H1 (cell line): ENCODE measurements around the gene CCNB3. TPM values are rescaled to one million over a fixed set of nuclear protein-coding genes. Genes with fewer than 3 reads are reported as not detected.

Source experiments
- CTCF ChIA-PET: fragments of 300-600 bp; sonication (Branson Sonifier 250); formaldehyde crosslinking; loops from one replicate; lab custom pipeline; 2021; ENCODE audit not compliant: partially characterized antibody; lab: Charles Lee
- POLR2A ChIA-PET: fragments of 300-600 bp; sonication (Branson Sonifier 250); formaldehyde crosslinking; loops from one replicate; lab custom pipeline; 2021; ENCODE audit warnings: inconsistent platforms; ENCODE audit not compliant: partially characterized antibody; lab: Charles Lee
- DNase-seq, 2 experiments: peaks; one replicate each; pipeline versions ENCODE4 v3.0.0 to v3.0.0-alpha.2; 2010 to 2022; ENCODE audit warnings: low spot score in 2 of 2, low read depth in 1 of 2, mixed read lengths in 1 of 2
- FAIRE-seq: peaks from 2 replicates; lab custom pipeline; 2011; peaks lifted over from hg19 to GRCh38; lab: Jason Lieb, UNC
- H2AFZ ChIP-seq: 2 replicates; pipeline ENCODE4 v1.8.1; 2012; ENCODE audit warnings: low read length, inconsistent platforms
- H2AK5ac ChIP-seq: 2 replicates; pipeline ENCODE4 v1.6.1; 2013; ENCODE audit warnings: low read depth, low read length
- H2BK120ac ChIP-seq: replicated peaks from 2 replicates; pipeline ENCODE3; 2013; ENCODE audit warnings: low read depth, low read length, inconsistent platforms
- H2BK12ac ChIP-seq: 2 replicates; pipeline ENCODE4 v1.6.1; 2013; ENCODE audit warnings: low read depth, low read length
- H2BK15ac ChIP-seq: 2 replicates; pipeline ENCODE4 v1.6.1; 2013; ENCODE audit warnings: low read length
- H2BK20ac ChIP-seq: 2 replicates; pipeline ENCODE4 v1.6.1; 2013; ENCODE audit warnings: low read length
- H2BK5ac ChIP-seq: 2 replicates; pipeline ENCODE4 v1.6.1; 2013; ENCODE audit warnings: low read depth, low read length
- H3K14ac ChIP-seq: 2 replicates; pipeline ENCODE4 v1.6.1; 2013; ENCODE audit warnings: inconsistent platforms; ENCODE audit not compliant: insufficient read length
- H3K18ac ChIP-seq: 2 replicates; pipeline ENCODE4 v1.6.1; 2013; ENCODE audit warnings: low read length; ENCODE audit errors: extremely low read depth
- H3K23ac ChIP-seq: 2 replicates; pipeline ENCODE4 v1.6.1; 2013; ENCODE audit warnings: inconsistent platforms; ENCODE audit not compliant: insufficient read length
- H3K23me2 ChIP-seq: 2 replicates; pipeline ENCODE4 v1.6.1; 2013; ENCODE audit warnings: low read depth, low read length
- H3K27ac ChIP-seq: 2 replicates; pipeline ENCODE4 v1.6.1; 2011; ENCODE audit warnings: low read depth, low read length, inconsistent platforms
- H3K27me3 ChIP-seq, 4 experiments: replicated peaks in 1 of 4; 1 replicate in 1 of 4; 2 replicates in 3 of 4; pipeline versions ENCODE4 v1.6.1 to v1.8.1; 2011 to 2013; ENCODE audit warnings: low read length in 3 of 4, mild to moderate bottlenecking in 3 of 4, inconsistent platforms in 2 of 4, mixed read lengths in 2 of 4, moderate library complexity in 1 of 4; ENCODE audit not compliant: control insufficient read depth in 3 of 4, insufficient read depth in 3 of 4; ENCODE audit errors: extremely low read depth in 1 of 4
- H3K36me3 ChIP-seq, 4 experiments: 2 replicates each; pipeline versions ENCODE4 v1.6.1 to v1.8.1; 2011 to 2013; ENCODE audit warnings: mild to moderate bottlenecking in 4 of 4, low read length in 3 of 4, moderate library complexity in 2 of 4, control low read depth in 1 of 4, inconsistent platforms in 1 of 4; ENCODE audit not compliant: insufficient read depth in 4 of 4, control insufficient read depth in 2 of 4
- H3K4ac ChIP-seq: replicated peaks from 2 replicates; pipeline ENCODE3; 2013; ENCODE audit warnings: low read length, low read depth, mixed read lengths, inconsistent platforms; ENCODE audit not compliant: insufficient read length
- H3K4me1 ChIP-seq, 4 experiments: replicated peaks in 1 of 4; 1 replicate in 1 of 4; 2 replicates in 3 of 4; pipeline versions ENCODE4 v1.6.1 to v1.8.1; 2011 to 2013; ENCODE audit warnings: low read length in 3 of 4, inconsistent platforms in 2 of 4, mixed read lengths in 1 of 4; ENCODE audit not compliant: insufficient read depth in 4 of 4, control insufficient read depth in 3 of 4
- H3K4me2 ChIP-seq, 2 experiments: 2 replicates each; pipeline versions ENCODE4 v1.6.1 to v1.8.1; 2011 to 2013; ENCODE audit warnings: low read depth in 2 of 2, low read length in 2 of 2, control low read depth in 1 of 2, inconsistent platforms in 1 of 2, mild to moderate bottlenecking in 1 of 2; ENCODE audit not compliant: insufficient read depth in 1 of 2
- H3K4me3 ChIP-seq, 4 experiments: fragments of 200-600, 300-600 bp in 1 of 4; sonication (generic), shearing (Covaris generic), sonication (Bioruptor Twin) in 1 of 4; 2 replicates each; pipeline versions ENCODE4 v1.5.1 to v1.8.1; 2011 to 2016; ENCODE audit warnings: low read length in 4 of 4, low read depth in 3 of 4, control low read depth in 2 of 4, inconsistent platforms in 2 of 4, mild to moderate bottlenecking in 2 of 4, mixed read lengths in 1 of 4, moderate library complexity in 1 of 4; ENCODE audit not compliant: insufficient read depth in 2 of 4; ENCODE audit errors: extremely low read depth in 1 of 4
- H3K56ac ChIP-seq: replicated peaks from 2 replicates; pipeline ENCODE3; 2013; ENCODE audit warnings: low read depth, mild to moderate bottlenecking, mixed read lengths, low read length, inconsistent platforms; ENCODE audit not compliant: insufficient read length
- H3K79me1 ChIP-seq: 2 replicates; pipeline ENCODE4 v1.6.1; 2013; ENCODE audit warnings: low read depth, low read length, control low read depth
- H3K79me2 ChIP-seq, 2 experiments: 2 replicates each; pipeline versions ENCODE4 v1.6.1 to v1.8.1; 2012 to 2013; ENCODE audit warnings: low read length in 2 of 2, mild to moderate bottlenecking in 2 of 2, inconsistent platforms in 1 of 2; ENCODE audit not compliant: insufficient read depth in 2 of 2, control insufficient read depth in 1 of 2
- H3K9ac ChIP-seq, 4 experiments: replicated peaks in 1 of 4; 1 replicate in 1 of 4; 2 replicates in 3 of 4; pipeline versions ENCODE4 v1.6.1 to v1.8.1; 2011 to 2013; ENCODE audit warnings: low read depth in 3 of 4, low read length in 3 of 4, control low read depth in 2 of 4, mild to moderate bottlenecking in 2 of 4, moderate library complexity in 2 of 4, inconsistent platforms in 1 of 4; ENCODE audit errors: extremely low read depth in 1 of 4
- H3K9me3 ChIP-seq, 2 experiments: 2 replicates each; pipeline versions ENCODE4 v1.6.1 to v1.8.1; 2012 to 2013; ENCODE audit warnings: mild to moderate bottlenecking in 2 of 2, moderate library complexity in 2 of 2, control low read depth in 1 of 2, inconsistent platforms in 1 of 2, low read depth in 1 of 2, low read length in 1 of 2, mixed read lengths in 1 of 2; ENCODE audit not compliant: insufficient read depth in 2 of 2
- H4K20me1 ChIP-seq, 2 experiments: replicated peaks in 1 of 2; 2 replicates each; pipeline versions ENCODE3 to v1.8.1; 2011 to 2013; ENCODE audit warnings: inconsistent platforms in 2 of 2, low read length in 2 of 2, mild to moderate bottlenecking in 1 of 2; ENCODE audit not compliant: insufficient read depth in 2 of 2, control insufficient read depth in 1 of 2
- H4K5ac ChIP-seq: 2 replicates; pipeline ENCODE4 v1.6.1; 2013; ENCODE audit warnings: low read length, low read depth, mixed read lengths, inconsistent platforms; ENCODE audit not compliant: insufficient read length
- H4K8ac ChIP-seq: 2 replicates; pipeline ENCODE4 v1.8.0; 2013; ENCODE audit warnings: mild to moderate bottlenecking, moderate library complexity, low read length, inconsistent platforms; ENCODE audit not compliant: insufficient read depth; ENCODE audit errors: extremely low read depth
- H4K91ac ChIP-seq: replicated peaks from 2 replicates; pipeline ENCODE3; 2013; ENCODE audit warnings: low read length, mixed read lengths, inconsistent platforms; ENCODE audit not compliant: insufficient read length
- BACH1 ChIP-seq: IDR thresholded peaks from 2 replicates; pipeline ENCODE4 v1.6.1; 2012; ENCODE audit warnings: low read length, improper control_type of control experiment
- E2F6 ChIP-seq: IDR thresholded peaks from 2 replicates; pipeline ENCODE4 v1.6.1; 2012; ENCODE audit warnings: inconsistent platforms
- NANOG ChIP-seq: IDR thresholded peaks from 2 replicates; pipeline ENCODE4 v1.6.1; 2011; ENCODE audit warnings: low read length, low read depth, mild to moderate bottlenecking, inconsistent platforms; ENCODE audit not compliant: insufficient read depth, poor library complexity, severe bottlenecking
- WGBS, 2 experiments: shearing (Covaris generic) in 1 of 2; methylation state at CpG; one replicate each; pipeline versions ENCODE4 v1.1.6 to v1.1.7; 2013 to 2015; ENCODE audit warnings: low lambda C conversion rate in 2 of 2, mixed read lengths in 2 of 2, inconsistent platforms in 1 of 2, low coverage in 1 of 2, missing lambda C conversion rate in 1 of 2; ENCODE audit not compliant: insufficient replicate concordance in 2 of 2, insufficient coverage in 1 of 2, insufficient read length in 1 of 2; ENCODE audit errors: extremely low coverage in 1 of 2, missing lambda C conversion rate in 1 of 2; 5-methylcytosine and 5-hydroxymethylcytosine counted together
- polyA plus RNA-seq, 7 experiments: library from polyadenylated mRNA; depleted of rRNA in 3 of 7; stranded (reverse) in 5 of 7; unstranded in 2 of 7; fragments of >200 nt in 5 of 7; fragments of 200-250 nt in 2 of 7; gene quantifications; 1 replicate in 5 of 7; 2 replicates in 1 of 7; 4 replicates in 1 of 7; pipeline versions ENCODE4 v1.2.1 to v1.2.3, GENCODE V29; 2011 to 2013; ENCODE audit warnings: missing spikeins in 2 of 7, mixed read lengths in 2 of 7
- total RNA-seq: library from RNA; stranded (reverse); fragmentation: NEBNext Ultra II Directional; extraction: Animal tissue kit (Norgen Biotek cat#: 25700); gene quantifications from 2 replicates; pipeline ENCODE4 v1.2.1, GENCODE V29; 2021

CCNB3 gene
- total and polyA plus RNA-seq, 2 of the 8 experiments (the other 6 are each of a cell fraction or from before 2014, with no cell fraction given) = 0.09 to 0.30 TPM

- no peak overlapping the region for H3K27ac ChIP-seq
- 0 out of 2 replicates have a peak, but pooled peaks have one; percentile 14 for TF ChIP-seq BACH1
- TF ChIP-seq E2F6 = no peak
- TF ChIP-seq NANOG = no peak
- no peak overlapping the region for H4K8ac ChIP-seq
- H2BK12ac ChIP-seq = no peak overlapping the region
- DNase-seq (no peak), FAIRE-seq (no peak)
- H3K4me1 ChIP-seq = 0 out of 7 replicates have a peak, but pooled peaks cover 0 to 3% (median 0%) of the 10 kb centered on the region in 4 experiments
- no peak overlapping the region for H2BK20ac ChIP-seq
- H3K79me1 ChIP-seq = no peaks in the 10 kb centered on the region
- H3K23ac ChIP-seq = no peak overlapping the region
- H3K23me2 ChIP-seq = no peaks in the 10 kb centered on the region
- 76% methylated on average over 5 of the region's 5 CpGs; no CpG with 5 or more reads in 1 of the 2 experiments for WGBS, 2 experiments
- H3K18ac ChIP-seq = no peak overlapping the region
- no peak overlapping the region for H3K4me3 ChIP-seq
- H2AFZ ChIP-seq = no peak overlapping the region
- no peak overlapping the region for H3K14ac ChIP-seq
- H4K20me1 ChIP-seq = no peaks in the 10 kb centered on the region
- no peak overlapping the region for H4K91ac ChIP-seq
- ChIA-PET CTCF (no interaction called here), POLR2A (no interaction called here)
- H3K4ac ChIP-seq = no peak overlapping the region
- no peaks in the 10 kb centered on the region for H3K79me2 ChIP-seq
- H2AK5ac ChIP-seq = no peak overlapping the region
- no peak overlapping the region for H4K5ac ChIP-seq
- H2BK15ac ChIP-seq = no peak overlapping the region
- no peak overlapping the region for H3K56ac ChIP-seq
- no peaks in the 10 kb centered on the region for H3K27me3 ChIP-seq
- H2BK120ac ChIP-seq = no peak overlapping the region
- no peak overlapping the region for H3K9ac ChIP-seq
- H3K36me3 ChIP-seq = no peaks in the 10 kb centered on the region
- no peak overlapping the region for H2BK5ac ChIP-seq
- H3K4me2 ChIP-seq = no peak overlapping the region
- no peaks in the 10 kb centered on the region for H3K9me3 ChIP-seq
Observed at GRCh38 chrX:50168241-50168687, 36.3 kb upstream of the CCNB3 start.
